ENCODE results near the gene CCNC.

The CCNC gene, protein sequence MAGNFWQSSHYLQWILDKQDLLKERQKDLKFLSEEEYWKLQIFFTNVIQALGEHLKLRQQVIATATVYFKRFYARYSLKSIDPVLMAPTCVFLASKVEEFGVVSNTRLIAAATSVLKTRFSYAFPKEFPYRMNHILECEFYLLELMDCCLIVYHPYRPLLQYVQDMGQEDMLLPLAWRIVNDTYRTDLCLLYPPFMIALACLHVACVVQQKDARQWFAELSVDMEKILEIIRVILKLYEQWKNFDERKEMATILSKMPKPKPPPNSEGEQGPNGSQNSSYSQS

DNA sequence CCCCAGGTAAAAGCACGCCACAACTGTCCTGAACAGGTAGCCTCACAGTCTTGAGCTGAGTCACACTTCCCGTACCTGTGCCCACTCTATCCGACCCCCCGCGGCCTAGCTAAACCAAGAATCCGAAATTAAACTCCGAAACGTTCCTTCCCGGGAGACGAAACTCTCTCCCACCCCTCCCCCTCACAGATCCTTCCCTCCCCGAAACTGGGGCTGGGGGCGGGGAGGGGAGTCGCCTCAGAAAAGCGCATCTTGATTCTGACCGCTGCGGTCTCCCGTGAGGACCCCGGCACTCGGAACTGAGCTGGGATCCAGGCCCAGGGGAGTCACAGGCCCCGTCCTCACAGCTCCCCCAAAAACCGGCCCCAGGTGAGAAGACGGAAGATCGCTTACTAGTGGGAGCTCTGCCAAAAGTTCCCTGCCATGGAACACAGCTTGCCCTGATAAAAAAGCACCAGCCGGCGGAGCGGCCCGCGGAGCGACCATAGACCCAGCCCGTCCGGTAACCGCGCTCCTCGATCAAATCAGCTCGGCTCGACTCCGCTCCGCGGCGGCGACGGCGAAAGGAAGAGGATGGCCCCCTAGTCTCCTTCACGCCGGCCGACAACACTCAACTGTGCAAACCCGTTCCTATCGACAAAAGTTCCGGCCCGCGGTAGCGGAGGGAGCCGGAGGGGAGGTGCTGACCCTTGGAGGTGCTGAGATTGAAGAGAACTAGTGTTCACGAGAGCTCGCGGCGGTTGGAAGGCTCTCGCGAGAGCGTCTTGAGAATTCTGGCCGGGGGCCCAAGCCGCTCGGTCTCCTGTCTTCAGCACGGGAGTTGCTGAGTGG lies at the start of gene CCNC:
TSS of gene CCNC (minus strand) at position 558 of the 831 bp plus-strand sequence. CDS start at position 425, 133 bp downstream.
- H3K27ac Mint-ChIP-seq = peak within 1 kb of the TSS; percentile 99
- no peaks in the 10 kb centered on the region for H3K9me3 Mint-ChIP-seq
- H3K4me3 Mint-ChIP-seq = peak within 1 kb of the TSS; percentile 97 to 99
- no peaks in the 10 kb centered on the region for H3K27me3 Mint-ChIP-seq
- DNase-seq (peak; percentile 92 to 95), ATAC-seq (peak; percentile 99)
- peaks cover 25% of the 10 kb centered on the region for H3K4me1 Mint-ChIP-seq

GRCh38 chr6:99617131-99617530 lies 48.7 kb upstream of the CCNC start:
- Mint-ChIP-seq H3K27me3 (peaks cover 99% of the 10 kb centered on the region), H3K9me3 (peaks cover 5 to 7% of the 10 kb centered on the region in 2 donors), H3K27ac (no peak overlapping the region), H3K4me3 (no peak overlapping the region), H3K4me1 (peaks cover 29% of the 10 kb centered on the region)
- ATAC-seq (no peak), DNase-seq (no peak)

DNA sequence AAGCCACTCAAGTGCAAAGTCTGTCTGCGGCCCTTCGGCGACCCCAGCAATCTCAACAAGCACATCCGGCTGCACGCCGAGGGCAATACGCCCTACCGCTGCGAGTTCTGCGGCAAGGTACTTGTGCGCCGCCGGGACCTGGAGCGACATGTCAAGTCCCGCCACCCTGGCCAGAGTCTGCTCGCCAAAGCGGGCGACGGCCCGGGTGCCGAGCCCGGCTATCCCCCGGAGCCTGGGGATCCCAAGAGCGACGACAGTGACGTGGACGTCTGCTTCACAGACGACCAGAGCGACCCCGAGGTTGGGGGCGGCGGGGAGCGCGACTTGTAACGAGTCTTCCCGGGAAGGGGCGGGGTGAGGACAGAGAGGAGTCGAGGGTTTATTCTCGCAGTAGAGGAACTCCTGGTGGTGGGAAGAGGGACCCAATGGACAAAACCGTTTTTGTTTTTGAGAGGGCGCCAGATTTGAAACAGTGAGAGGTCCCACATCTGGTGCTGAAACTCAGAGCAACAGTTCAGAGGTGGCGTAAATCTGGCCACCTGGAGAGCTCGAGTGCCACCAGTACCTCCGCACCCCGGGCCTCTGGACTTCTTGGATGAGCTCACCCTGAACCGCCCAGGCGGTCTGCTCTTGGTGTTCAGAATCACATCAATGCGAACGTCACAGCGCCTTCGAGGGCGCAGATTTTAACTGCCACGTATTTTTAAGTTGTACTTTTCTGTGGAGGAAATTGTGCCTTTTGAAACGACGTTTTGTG lies 46.1 kb upstream of the CCNC start:
- peaks cover 88% of the 10 kb centered on the region for H3K27me3 Mint-ChIP-seq
- peak overlapping the region in 1 of 2 donors; percentile 80 for H3K27ac Mint-ChIP-seq
- DNase-seq (peak in 1 of 2 donors; percentile 26), ATAC-seq (peak; percentile 6)
- peak overlapping the region; percentile 75 to 83 for H3K4me3 Mint-ChIP-seq
- peaks cover 50% of the 10 kb centered on the region for H3K4me1 Mint-ChIP-seq
- peaks cover 5 to 7% of the 10 kb centered on the region in 2 donors for H3K9me3 Mint-ChIP-seq

GRCh38 chr6:99613705-99614429 lies 45.4 kb upstream of the CCNC start:
- H3K9me3 Mint-ChIP-seq = peaks cover 5 to 7% of the 10 kb centered on the region in 2 donors
- peaks cover 51% of the 10 kb centered on the region for H3K4me1 Mint-ChIP-seq
- ATAC-seq (peak; percentile 83), DNase-seq (peak in 1 of 2 donors; percentile 52)
- no peak overlapping the region for H3K27ac Mint-ChIP-seq
- H3K4me3 Mint-ChIP-seq = peak overlapping the region; percentile 75 to 83
- peaks cover 88% of the 10 kb centered on the region for H3K27me3 Mint-ChIP-seq

DNA sequence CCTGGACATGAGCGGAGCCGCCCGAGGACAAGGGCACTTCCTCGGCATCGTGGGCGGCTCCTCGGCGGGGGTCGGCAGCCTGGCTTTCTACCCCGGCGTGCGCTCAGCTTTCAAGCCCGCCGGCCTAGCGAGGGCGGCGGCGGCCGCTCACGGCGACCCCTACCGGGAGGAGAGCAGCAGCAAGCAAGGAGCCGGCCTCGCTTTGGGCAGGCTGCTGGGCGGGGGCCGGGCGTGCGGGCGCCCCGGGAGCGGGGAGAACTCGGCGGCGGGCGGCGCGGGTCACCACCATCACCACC lies 44.9 kb upstream of the CCNC start:
- peak in 1 of 2 donors; percentile 63 for DNase-seq
- Mint-ChIP-seq H3K27ac (no peak overlapping the region), H3K4me3 (peak overlapping the region; percentile 75 to 83), H3K27me3 (peaks cover 88% of the 10 kb centered on the region), H3K4me1 (peaks cover 52% of the 10 kb centered on the region), H3K9me3 (peaks cover 4% of the 10 kb centered on the region in 2 donors)
- peak; percentile 83 for ATAC-seq

DNA sequence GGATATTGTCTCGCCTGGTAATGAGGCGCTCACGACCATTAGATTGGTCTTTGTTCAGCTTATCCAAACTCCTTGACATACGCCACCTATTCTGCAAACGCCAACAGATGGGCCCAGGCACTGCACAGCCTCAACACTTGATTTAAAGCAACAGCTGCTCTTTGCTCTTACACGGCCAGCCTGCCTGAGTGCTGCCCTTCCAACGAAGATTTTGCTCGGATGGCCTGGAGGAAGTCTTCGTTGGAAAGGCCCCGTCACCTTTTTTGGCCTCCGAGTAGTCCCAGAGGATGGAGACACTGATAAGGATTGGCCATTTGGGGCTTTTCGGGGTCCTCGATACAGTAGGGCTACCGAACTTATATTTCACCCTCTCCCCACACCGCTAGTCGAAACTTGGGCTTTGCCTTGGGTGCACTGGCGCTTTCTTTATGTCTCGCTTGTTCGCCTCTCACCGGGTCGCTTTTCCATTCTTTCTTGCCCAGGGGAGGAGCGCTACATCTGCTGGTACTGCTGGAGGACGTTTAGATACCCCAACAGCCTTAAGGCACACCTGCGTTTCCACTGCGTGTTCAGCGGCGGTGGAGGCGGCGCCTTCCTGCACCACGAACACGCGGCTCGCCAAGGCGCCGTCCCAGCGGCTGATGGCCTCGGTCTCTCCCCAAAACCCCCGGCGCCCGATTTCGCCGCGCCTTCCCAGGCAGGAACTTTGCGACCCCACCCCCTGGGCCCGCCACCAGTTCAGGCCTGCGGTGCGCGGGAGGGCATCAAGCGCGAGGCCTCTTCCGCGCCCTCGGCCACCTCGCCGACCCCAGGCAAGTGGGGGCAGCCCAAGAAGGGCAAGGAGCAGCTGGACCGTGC lies 44.3 kb upstream of the CCNC start:
- DNase-seq (peak in 1 of 2 donors; percentile 9), ATAC-seq (peak; percentile 21)
- peaks cover 88% of the 10 kb centered on the region for H3K27me3 Mint-ChIP-seq
- no peak overlapping the region for H3K27ac Mint-ChIP-seq
- H3K9me3 Mint-ChIP-seq = no peaks in the 10 kb centered on the region
- H3K4me3 Mint-ChIP-seq = peak overlapping the region; percentile 75 to 83
- peaks cover 55% of the 10 kb centered on the region for H3K4me1 Mint-ChIP-seq

- peaks cover 88% of the 10 kb centered on the region for H3K27me3 Mint-ChIP-seq
These were observed 42.7 kb upstream of the CCNC start for GRCh38 chr6:99611148-99611547.

DNA sequence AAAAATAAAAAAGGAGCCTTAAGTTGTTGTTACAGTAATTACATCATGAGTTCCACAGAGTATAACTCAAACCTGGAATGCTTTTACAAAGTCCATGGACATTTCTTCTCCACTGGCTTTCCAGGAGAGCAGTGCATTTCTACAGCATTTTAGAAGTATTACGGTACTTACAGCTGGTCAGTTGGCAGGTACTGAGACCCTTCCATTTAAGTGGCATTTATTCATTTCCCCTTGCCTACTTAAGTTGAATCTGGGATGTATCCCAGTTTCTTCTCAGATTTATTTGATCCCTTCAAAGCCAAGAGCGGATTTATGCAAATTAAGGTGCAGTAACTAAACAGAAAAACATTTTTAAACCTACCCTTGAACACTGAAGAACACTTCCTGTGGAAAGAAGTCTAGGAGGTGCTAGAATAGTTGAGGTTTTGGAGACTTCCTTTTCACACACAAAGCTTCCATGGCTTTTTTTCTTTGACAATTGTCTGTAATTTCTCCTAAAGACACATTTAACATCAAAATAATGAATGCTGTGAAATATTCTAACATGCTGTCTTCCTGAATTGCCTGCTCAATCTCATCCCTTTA lies 41.5 kb upstream of the CCNC start:
- Mint-ChIP-seq H3K4me1 (peaks cover 69% of the 10 kb centered on the region), H3K27me3 (peaks cover 88% of the 10 kb centered on the region), H3K27ac (no peak overlapping the region), H3K9me3 (no peaks in the 10 kb centered on the region), H3K4me3 (peak overlapping the region in 1 of 2 donors; percentile 50)
- ATAC-seq (no peak), DNase-seq (no peak)

More at GRCh38 chr6:99611148-99611547, 42.7 kb upstream of the CCNC start:
- peaks cover 64% of the 10 kb centered on the region for H3K4me1 Mint-ChIP-seq
- DNase-seq (peak in 1 of 2 donors; percentile 46), ATAC-seq (peak; percentile 60)
- peak overlapping the region in 1 of 2 donors; percentile 49 for H3K4me3 Mint-ChIP-seq
- no peaks in the 10 kb centered on the region for H3K9me3 Mint-ChIP-seq
- H3K27ac Mint-ChIP-seq = peak overlapping the region in 1 of 2 donors; percentile 52

- H3K4me1 Mint-ChIP-seq = peaks cover 69% of the 10 kb centered on the region
- H3K4me3 Mint-ChIP-seq = peak overlapping the region; percentile 24 to 26
- ATAC-seq (no peak), DNase-seq (no peak)
- H3K27me3 Mint-ChIP-seq = peaks cover 88% of the 10 kb centered on the region
- peak overlapping the region in 1 of 2 donors; percentile 33 for H3K27ac Mint-ChIP-seq
- no peaks in the 10 kb centered on the region for H3K9me3 Mint-ChIP-seq
These were observed 40.5 kb upstream of the CCNC start for GRCh38 chr6:99608886-99609482.

GRCh38 chr6:99608059-99608885 lies 39.8 kb upstream of the CCNC start:
- H3K27me3 Mint-ChIP-seq = peaks cover 88% of the 10 kb centered on the region
- no peak for DNase-seq
- peaks cover 74% of the 10 kb centered on the region for H3K4me1 Mint-ChIP-seq

DNA sequence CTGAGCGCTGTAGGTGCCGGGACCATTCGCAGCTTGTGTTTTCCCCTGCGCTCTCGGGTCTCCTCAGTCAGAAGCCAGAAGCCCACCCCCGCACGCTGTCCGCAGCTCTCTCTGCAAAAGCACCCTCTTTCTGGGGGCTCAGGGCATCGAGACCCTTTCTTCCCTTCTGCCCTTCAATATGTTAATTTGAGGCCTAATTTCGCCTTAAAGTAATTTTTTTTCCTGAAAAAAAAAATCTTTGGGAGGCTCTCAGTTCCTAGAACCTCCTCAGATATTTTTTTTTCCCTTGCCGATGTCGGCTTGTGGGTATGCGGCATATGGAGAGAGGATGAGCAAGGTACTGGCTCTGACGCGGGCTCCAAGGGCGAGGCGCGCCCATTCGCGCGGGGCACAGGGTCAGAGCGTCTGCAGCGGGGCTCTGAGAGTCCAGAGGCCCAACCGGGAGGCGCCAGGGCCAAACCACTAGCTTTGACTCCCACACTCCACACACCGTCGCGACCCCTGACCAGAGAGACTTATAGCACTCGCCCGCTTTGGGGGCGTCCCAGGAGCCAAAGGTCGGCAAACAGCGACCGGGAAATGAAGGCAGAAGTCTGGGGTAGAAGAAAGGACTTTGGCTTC lies 39.1 kb upstream of the CCNC start:
- no peaks in the 10 kb centered on the region for H3K9me3 Mint-ChIP-seq
- no peak overlapping the region for H3K27ac Mint-ChIP-seq
- DNase-seq (no peak), ATAC-seq (no peak)
- peak overlapping the region in 1 of 2 donors; percentile 31 for H3K4me3 Mint-ChIP-seq
- peaks cover 76% of the 10 kb centered on the region for H3K4me1 Mint-ChIP-seq
- H3K27me3 Mint-ChIP-seq = peaks cover 88% of the 10 kb centered on the region

More at GRCh38 chr6:99608059-99608885, 39.8 kb upstream of the CCNC start:
- no peaks in the 10 kb centered on the region for H3K9me3 Mint-ChIP-seq
- H3K27ac Mint-ChIP-seq = no peak overlapping the region
- no peak for ATAC-seq
- peak overlapping the region in 1 of 2 donors; percentile 55 for H3K4me3 Mint-ChIP-seq

DNA sequence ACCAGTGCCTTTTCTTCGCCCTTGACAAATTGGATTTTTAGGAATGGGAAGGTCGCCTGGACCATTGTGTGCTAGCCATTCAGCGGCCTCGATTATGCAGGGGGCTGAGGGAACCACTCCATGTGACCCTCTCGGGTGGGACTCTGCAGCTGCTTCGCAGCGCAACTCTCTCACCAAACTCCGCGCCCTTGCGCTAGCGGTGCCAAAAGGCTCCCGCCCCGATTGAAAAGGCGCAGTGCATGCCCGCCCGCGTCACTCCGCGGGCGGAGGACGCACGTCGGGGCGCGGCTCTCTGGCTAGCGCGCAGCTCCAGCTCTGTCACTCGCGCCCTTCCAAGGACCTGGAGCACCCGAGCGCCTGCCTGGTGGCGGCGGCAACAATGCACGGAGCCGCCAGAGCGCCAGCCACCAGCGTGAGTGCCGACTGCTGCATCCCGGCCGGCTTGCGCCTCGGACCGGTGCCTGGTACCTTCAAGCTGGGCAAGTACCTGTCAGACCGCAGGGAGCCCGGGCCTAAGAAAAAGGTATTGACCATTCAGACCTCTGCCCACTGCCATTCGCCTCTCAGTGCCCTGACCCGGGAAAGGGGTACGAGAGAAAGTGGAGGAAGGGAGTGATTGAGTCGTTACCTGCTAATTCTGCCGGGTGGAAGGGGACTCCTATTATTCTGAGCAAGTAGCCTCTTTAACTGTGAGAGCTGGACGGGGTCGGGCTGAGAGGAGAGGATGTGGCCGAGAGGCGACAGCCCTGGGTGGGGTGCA lies 38.4 kb upstream of the CCNC start, which contains the start of gene PRDM13:
TSS of gene PRDM13 (plus strand) at position 178 of the 760 bp plus-strand sequence. CDS start at position 380, 202 bp downstream.
- DNase-seq = peak in 1 of 2 donors; percentile 10

More for the DNA sequence above, 38.4 kb upstream of the CCNC start, which contains the start of gene PRDM13:
- ATAC-seq = no peak
- Mint-ChIP-seq H3K9me3 (no peaks in the 10 kb centered on the region), H3K4me3 (peak within 1 kb of the TSS in 1 of 2 donors; percentile 31), H3K27ac (peak within 1 kb of the TSS in 1 of 2 donors; percentile 56), H3K4me1 (peaks cover 79% of the 10 kb centered on the region), H3K27me3 (peaks cover 91% of the 10 kb centered on the region)

Measured in stimulated activated naive CD8-positive, alpha-beta T cell treated with anti-CD3 and anti-CD28 coated beads, Interleukin-15, amount 100 ng/mL, for 72 hours (primary cell).